Measurements from ENCODE around the gene CILP.

GRCh38 chr15:65249641-65250040, 38.4 kb upstream of the CILP start:
- TF ChIP-seq CTCF (IDR thresholded peaks at IDR 0.05) (no peak), POLR2A (IDR thresholded peaks at IDR 0.05) (no peak)

All from Peyer's patch (tissue), 4 donors.